T-helper 2 cell treated with Interferon-gamma antibody and Interleukin-4, amounts not matched to agents 100 ng/mL and 5 ng/mL, for 36 hours (primary cell): ENCODE results near the gene TSC22D4. TPM values are rescaled to one million over a fixed set of nuclear protein-coding genes. Genes with fewer than 3 reads are reported as not detected.

Experiments
- intact Hi-C: fragments of 100-400 bp; cut with micrococcal nuclease; formaldehyde crosslinking; loops from one replicate; pipeline ENCODE4 v1.15.1; 2023
- total RNA-seq: library from RNA; stranded (reverse); gene quantifications from 2 replicates; pipeline ENCODE4 v1.2.3, GENCODE V29; 2022

The TSC22D4 gene
- total RNA-seq, 1 donor from 2014 or later = 95.7 TPM

GRCh38 chr7:100493476-100494264, 14.7 kb upstream of the TSC22D4 start:
- intact Hi-C loops = no loop called here

- intact Hi-C loops = no loop called here
Measured at GRCh38 chr7:100492738-100493475, 13.9 kb upstream of the TSC22D4 start.

GRCh38 chr7:100491192-100491578, 12.2 kb upstream of the TSC22D4 start:
- intact Hi-C loops = no loop called here

GRCh38 chr7:100490483-100491191, 11.6 kb upstream of the TSC22D4 start:
- intact Hi-C loops = no loop called here

GRCh38 chr7:100489824-100490223, 10.8 kb upstream of the TSC22D4 start:
- intact Hi-C loops = no loop called here

- intact Hi-C loops = no loop called here
Measured at GRCh38 chr7:100489121-100489520, 10.1 kb upstream of the TSC22D4 start.

GRCh38 chr7:100488333-100489095, 9.5 kb upstream of the TSC22D4 start:
- intact Hi-C loops = no loop called here

- intact Hi-C loops = no loop called here
Measured at GRCh38 chr7:100486753-100487446, 7.9 kb upstream of the TSC22D4 start.

- intact Hi-C loops = no loop called here
Measured at GRCh38 chr7:100486111-100486636, 7.2 kb upstream of the TSC22D4 start.

GRCh38 chr7:100485471-100485876, 6.5 kb upstream of the TSC22D4 start:
- intact Hi-C loops = no loop called here

GRCh38 chr7:100484673-100485045, 5.6 kb upstream of the TSC22D4 start:
- intact Hi-C loops = no loop called here

- intact Hi-C loops = no loop called here
Measured at GRCh38 chr7:100483722-100484672, 5.0 kb upstream of the TSC22D4 start, which contains the start of gene NYAP1. NYAP1 (plus strand) TSS chr7:100483927; CDS start chr7:100485312, 1,385 bp downstream.

- intact Hi-C loops = no loop called here
Measured at GRCh38 chr7:100483090-100483721, 4.2 kb upstream of the TSC22D4 start.

GRCh38 chr7:100482728-100483089, 3.7 kb upstream of the TSC22D4 start:
- intact Hi-C loops = no loop called here

- intact Hi-C loops = no loop called here
Measured at GRCh38 chr7:100481466-100481865, 2.5 kb upstream of the TSC22D4 start.

- intact Hi-C loops = loop anchor here (2.0 to 5.0 kb wide), 5 partner anchors 41 to 229 kb away; partner anchors contain the start of genes AGFG2, GNB2, MEPCE and POP7
Measured at GRCh38 chr7:100477871-100478267, 1.1 kb downstream of the TSC22D4 start.

GRCh38 chr7:100476903-100477870, 1.8 kb downstream of the TSC22D4 start:
- intact Hi-C loops = loop anchor here (5.0 kb wide), 1 partner anchor 230 kb away; the partner anchor contains the start of gene POP7
